ENCODE results near the gene TPCN1. TPM values are rescaled to one million over a fixed set of nuclear protein-coding genes. Genes with fewer than 3 reads are reported as not detected.

The TPCN1 gene
- total RNA-seq, 8 experiments from 2014 or later: 2.7 to 39.8 (median 11.2) TPM

DNA sequence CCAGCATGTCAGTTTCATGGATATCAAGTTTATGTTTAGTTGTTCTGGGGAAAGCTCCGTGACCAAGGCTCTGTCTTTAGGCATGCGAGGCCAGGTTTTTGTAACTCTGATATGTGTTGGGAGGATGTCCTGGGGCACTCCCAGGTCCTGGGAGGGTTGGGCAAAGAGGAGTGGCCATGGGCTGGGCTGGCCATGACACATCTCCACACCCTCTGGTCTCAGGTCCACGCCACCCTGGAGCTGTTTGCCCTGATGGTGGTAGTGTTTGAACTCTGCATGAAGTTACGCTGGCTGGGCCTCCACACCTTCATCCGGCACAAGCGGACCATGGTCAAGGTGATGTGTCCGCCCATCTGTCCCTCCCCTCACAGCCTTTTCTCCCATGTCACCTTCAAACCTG, 46.4 kb downstream of the TPCN1 start:
- in situ Hi-C loops (cut with MboI; ENCODE audit: low pct_unique_long_range_greater_than_20kb in 2 of 9, low sequenced_read_pairs in 9 of 9, unreplicated experiment in 9 of 9): no loop called here
- peaks cover 7 to 8% of the 10 kb centered on the region in 2 donors for H3K4me1 ChIP-seq (replicated peaks in 1 of 2)
- ATAC-seq (replicated peaks in 6 of 8): peak in 2 of 8 experiments; percentile 12 to 20

GRCh38 chr12:113268136-113268535, 46.9 kb downstream of the TPCN1 start:
- WGBS, 10 experiments: 85 to 100% (median 100%) methylated on average over 1 to 6 of the region's 12 CpGs; no CpG with 5 or more reads in 3 of the 10 experiments
- H3K4me1 ChIP-seq (replicated peaks in 1 of 2): peaks cover 7 to 11% of the 10 kb centered on the region in 2 donors
- no peak overlapping the region for H3K4me3 ChIP-seq
- no peak overlapping the region for H3K27ac ChIP-seq
- ATAC-seq (replicated peaks in 6 of 8): no peak
- in situ Hi-C loops (cut with MboI; ENCODE audit: low pct_unique_long_range_greater_than_20kb in 2 of 9, low sequenced_read_pairs in 9 of 9, unreplicated experiment in 9 of 9): no loop called here

More for the DNA sequence above, 46.4 kb downstream of the TPCN1 start:
- H3K4me3 ChIP-seq: no peak overlapping the region
- no peak overlapping the region for H3K27ac ChIP-seq
- 46 to 100% (median 95%) methylated on average over 1 to 3 of the region's 7 CpGs; no CpG with 5 or more reads in 3 of the 10 experiments for WGBS, 10 experiments

GRCh38 chr12:113268621-113269020, 47.4 kb downstream of the TPCN1 start:
- no peak overlapping the region for H3K27ac ChIP-seq
- WGBS, 10 experiments: 80 to 100% (median 100%) methylated on average over 1 to 10 of the region's 19 CpGs; no CpG with 5 or more reads in 6 of the 10 experiments
- in situ Hi-C loops (cut with MboI; ENCODE audit: low pct_unique_long_range_greater_than_20kb in 2 of 9, low sequenced_read_pairs in 9 of 9, unreplicated experiment in 9 of 9): no loop called here
- no peak overlapping the region for H3K4me3 ChIP-seq
- ATAC-seq (replicated peaks in 6 of 8): no peak
- H3K4me1 ChIP-seq (replicated peaks in 1 of 2): peaks cover 7 to 11% of the 10 kb centered on the region in 2 donors

GRCh38 chr12:113269257-113269943, 48.1 kb downstream of the TPCN1 start:
- no peak for ATAC-seq (replicated peaks in 6 of 8)
- Histone ChIP-seq H3K4me1 (replicated peaks in 1 of 2) (peaks cover 7 to 11% of the 10 kb centered on the region in 2 donors), H3K27ac (no peak overlapping the region), H3K4me3 (no peak overlapping the region)
- 40 to 100% (median 80%) methylated on average over 1 to 8 of the region's 12 CpGs; no CpG with 5 or more reads in 3 of the 10 experiments for WGBS, 10 experiments
- in situ Hi-C loops (cut with MboI; ENCODE audit: low pct_unique_long_range_greater_than_20kb in 2 of 9, low sequenced_read_pairs in 9 of 9, unreplicated experiment in 9 of 9): no loop called here

DNA sequence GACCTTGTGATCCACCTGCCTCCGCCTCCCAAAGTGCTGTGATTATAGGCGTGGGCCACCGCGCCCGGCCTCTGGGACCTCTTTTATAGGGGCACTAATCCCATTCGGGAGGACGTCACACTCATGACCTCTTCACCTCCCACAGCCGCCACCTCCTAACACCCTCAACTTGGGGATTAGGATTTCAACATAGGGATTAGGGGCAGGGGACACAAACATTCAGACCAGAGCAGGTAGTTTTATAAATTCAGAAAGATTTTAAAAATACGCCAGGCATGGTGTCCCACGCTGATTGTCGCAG, 49.4 kb downstream of the TPCN1 start:
- WGBS, 10 experiments: 85 to 100% (median 100%) methylated on average over 1 to 4 of the region's 11 CpGs; no CpG with 5 or more reads in 4 of the 10 experiments

DNA sequence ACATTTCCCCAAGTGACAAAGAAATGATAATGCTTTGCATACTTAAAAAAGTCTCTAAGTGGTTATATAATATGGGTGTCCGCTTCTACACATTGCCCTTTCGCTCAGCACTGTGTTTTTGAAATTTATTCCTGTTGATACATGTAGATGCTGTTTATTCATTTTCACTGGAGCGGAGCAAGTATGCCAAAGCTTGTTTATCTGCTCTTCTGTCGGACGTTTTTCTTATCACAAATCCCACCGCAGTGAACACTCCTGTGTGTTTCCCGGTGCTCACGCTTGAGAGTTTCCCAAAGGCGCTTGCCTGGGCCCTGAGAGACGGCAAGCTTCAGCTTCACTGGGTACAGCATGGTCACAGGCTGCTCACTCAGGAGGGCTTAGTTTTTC, 50.2 kb downstream of the TPCN1 start:
- Histone ChIP-seq H3K27ac (no peak overlapping the region), H3K4me3 (no peak overlapping the region), H3K4me1 (replicated peaks in 1 of 2) (peaks cover 12 to 17% of the 10 kb centered on the region in 2 donors)
- no peak for ATAC-seq (replicated peaks in 6 of 8)
- in situ Hi-C loops (cut with MboI; ENCODE audit: low pct_unique_long_range_greater_than_20kb in 2 of 9, low sequenced_read_pairs in 9 of 9, unreplicated experiment in 9 of 9): no loop called here
- 45 to 100% (median 91%) methylated on average over 1 to 10 of the region's 10 CpGs; no CpG with 5 or more reads in 1 of the 10 experiments for WGBS, 10 experiments

More for the DNA sequence above, 49.4 kb downstream of the TPCN1 start:
- Histone ChIP-seq H3K4me3 (no peak overlapping the region), H3K27ac (no peak overlapping the region), H3K4me1 (replicated peaks in 1 of 2) (peaks cover 7 to 11% of the 10 kb centered on the region in 2 donors)
- in situ Hi-C loops (cut with MboI; ENCODE audit: low pct_unique_long_range_greater_than_20kb in 2 of 9, low sequenced_read_pairs in 9 of 9, unreplicated experiment in 9 of 9): no loop called here
- no peak for ATAC-seq (replicated peaks in 6 of 8)

DNA sequence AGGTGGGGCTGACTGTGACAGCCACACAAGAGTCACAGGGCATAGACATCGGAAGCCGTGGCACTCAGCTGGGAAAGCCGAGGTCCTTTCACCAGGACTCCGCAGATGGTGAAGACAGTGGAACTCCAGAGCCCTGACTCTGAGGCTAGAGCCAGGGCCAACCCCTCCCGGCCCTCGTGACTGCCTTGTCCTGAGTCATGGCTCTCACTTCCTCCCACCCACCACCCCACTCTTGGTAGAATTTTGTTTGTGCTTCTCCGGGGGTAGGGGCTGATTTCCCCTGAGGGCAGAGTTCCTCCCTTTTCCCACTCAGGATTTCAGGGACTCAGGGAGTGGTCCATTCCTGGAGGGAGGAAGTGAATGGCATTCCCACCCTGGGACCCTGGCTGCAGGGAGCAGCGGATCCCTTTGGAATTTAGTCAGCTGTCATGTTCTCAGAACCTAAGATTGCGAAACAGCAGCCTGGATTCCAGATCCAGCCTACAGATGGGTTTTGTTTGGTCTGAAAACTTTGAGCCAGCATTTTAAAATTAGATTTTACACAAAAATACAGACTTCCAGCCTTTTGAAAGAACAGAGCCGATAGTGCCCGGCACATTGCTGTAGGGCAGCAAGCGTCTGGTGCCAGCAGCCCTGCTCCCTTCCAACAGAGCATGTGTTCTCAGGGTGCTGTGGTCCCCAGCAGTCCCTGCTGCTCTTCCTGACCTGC, 50.7 kb downstream of the TPCN1 start:
- WGBS, 10 experiments: 0 to 100% (median 58%) methylated on average over 1 to 3 of the region's 12 CpGs; no CpG with 5 or more reads in 6 of the 10 experiments
- Histone ChIP-seq H3K4me3 (no peak overlapping the region), H3K27ac (no peak overlapping the region), H3K4me1 (replicated peaks in 1 of 2) (peaks cover 12 to 21% of the 10 kb centered on the region in 2 donors)
- ATAC-seq (replicated peaks in 6 of 8): peak; percentile 44 to 97 (median 80)
- in situ Hi-C loops (cut with MboI; ENCODE audit: low pct_unique_long_range_greater_than_20kb in 2 of 9, low sequenced_read_pairs in 9 of 9, unreplicated experiment in 9 of 9): no loop called here

DNA sequence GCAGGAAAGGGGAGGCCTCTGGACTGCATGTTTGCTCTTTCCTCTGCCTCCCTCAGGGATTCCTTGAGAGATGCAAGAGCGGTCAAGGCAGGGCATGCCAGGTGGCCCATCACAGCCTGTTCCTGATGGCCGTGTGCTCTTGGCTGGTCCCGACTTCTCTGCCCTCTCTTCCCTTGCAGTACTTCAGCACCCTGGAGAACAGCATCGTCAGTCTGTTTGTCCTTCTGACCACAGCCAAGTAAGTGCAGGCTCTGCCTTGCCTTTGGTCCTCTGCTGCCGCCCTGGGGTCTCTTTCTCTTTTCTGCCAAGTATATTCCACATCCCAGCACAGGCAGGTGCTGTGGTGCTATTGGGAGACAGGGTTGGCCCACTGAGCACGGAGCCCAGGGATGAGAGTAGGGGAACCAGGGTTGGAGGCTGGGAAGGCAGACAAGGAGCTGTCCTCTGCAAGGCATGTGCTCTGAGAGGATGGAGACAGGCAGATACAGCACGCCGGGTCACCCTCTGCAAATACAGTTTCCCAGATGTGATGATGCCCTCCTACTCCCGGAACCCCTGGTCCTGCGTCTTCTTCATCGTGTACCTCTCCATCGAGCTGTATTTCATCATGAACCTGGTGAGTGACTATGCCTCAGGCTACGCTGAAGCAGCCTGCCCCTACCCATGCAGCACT, 51.9 kb downstream of the TPCN1 start:
- 70 to 100% (median 97%) methylated on average over 1 to 7 of the region's 13 CpGs; no CpG with 5 or more reads in 4 of the 10 experiments for WGBS, 10 experiments
- H3K4me1 ChIP-seq (replicated peaks in 1 of 2): peaks cover 12 to 21% of the 10 kb centered on the region in 2 donors
- ATAC-seq (replicated peaks in 6 of 8): no peak
- in situ Hi-C loops (cut with MboI; ENCODE audit: low pct_unique_long_range_greater_than_20kb in 2 of 9, low sequenced_read_pairs in 9 of 9, unreplicated experiment in 9 of 9): no loop called here
- H3K4me3 ChIP-seq: no peak overlapping the region
- H3K27ac ChIP-seq: no peak overlapping the region

- H3K27ac ChIP-seq: no peak overlapping the region
- H3K4me1 ChIP-seq (replicated peaks in 1 of 2): peaks cover 12 to 21% of the 10 kb centered on the region in 2 donors
- no peak for ATAC-seq (replicated peaks in 6 of 8)
- WGBS, 10 experiments: 87 to 100% (median 100%) methylated on average over 1 to 7 of the region's 8 CpGs; no CpG with 5 or more reads in 3 of the 10 experiments
- H3K4me3 ChIP-seq: no peak overlapping the region
- in situ Hi-C loops (cut with MboI; ENCODE audit: low pct_unique_long_range_greater_than_20kb in 2 of 9, low sequenced_read_pairs in 9 of 9, unreplicated experiment in 9 of 9): no loop called here
Observed at GRCh38 chr12:113274848-113275247, 53.6 kb downstream of the TPCN1 start.

DNA sequence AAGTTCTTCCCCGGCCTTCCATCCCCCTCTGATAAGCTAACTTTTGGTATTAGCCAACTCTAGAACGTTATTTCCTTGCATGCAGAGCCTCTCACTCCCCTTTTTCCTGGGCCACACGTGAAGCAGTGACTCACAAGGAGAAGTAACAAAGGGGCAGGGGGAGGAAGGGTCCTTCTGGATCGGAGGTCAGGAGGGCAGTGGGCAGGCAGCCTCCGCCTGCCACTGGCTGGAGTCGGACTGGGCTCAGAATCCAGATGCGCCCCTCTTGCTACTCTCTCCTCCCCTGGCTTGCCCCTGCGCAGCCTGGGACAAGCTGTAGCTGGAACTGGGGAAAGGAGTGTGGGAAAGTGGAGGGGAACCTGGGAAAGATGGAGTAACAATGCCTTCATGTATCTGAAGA, 55.0 kb downstream of the TPCN1 start:
- peak in 3 of 8 experiments; percentile 41 to 47 (median 45) for ATAC-seq (replicated peaks in 6 of 8)
- Histone ChIP-seq H3K4me3 (no peak overlapping the region), H3K27ac (peak overlapping the region in 1 of 2 donors; percentile 17), H3K4me1 (replicated peaks in 1 of 2) (peaks cover 12 to 21% of the 10 kb centered on the region in 2 donors)
- in situ Hi-C loops (cut with MboI; ENCODE audit: low pct_unique_long_range_greater_than_20kb in 2 of 9, low sequenced_read_pairs in 9 of 9, unreplicated experiment in 9 of 9): no loop called here
- 0 to 86% (median 53%) methylated on average over 1 to 5 of the region's 8 CpGs; no CpG with 5 or more reads in 1 of the 10 experiments for WGBS, 10 experiments

GRCh38 chr12:113276946-113277500, 55.8 kb downstream of the TPCN1 start:
- in situ Hi-C loops (cut with MboI; ENCODE audit: low pct_unique_long_range_greater_than_20kb in 2 of 9, low sequenced_read_pairs in 9 of 9, unreplicated experiment in 9 of 9): no loop called here
- peak in 1 of 8 experiments; percentile 6 for ATAC-seq (replicated peaks in 6 of 8)
- WGBS, 10 experiments: 67 to 100% (median 100%) methylated on average over 1 to 8 of the region's 10 CpGs; no CpG with 5 or more reads in 5 of the 10 experiments
- peak overlapping the region in 1 of 2 donors; percentile 17 for H3K27ac ChIP-seq
- peaks cover 11 to 18% of the 10 kb centered on the region in 2 donors for H3K4me1 ChIP-seq (replicated peaks in 1 of 2)
- no peak overlapping the region for H3K4me3 ChIP-seq

DNA sequence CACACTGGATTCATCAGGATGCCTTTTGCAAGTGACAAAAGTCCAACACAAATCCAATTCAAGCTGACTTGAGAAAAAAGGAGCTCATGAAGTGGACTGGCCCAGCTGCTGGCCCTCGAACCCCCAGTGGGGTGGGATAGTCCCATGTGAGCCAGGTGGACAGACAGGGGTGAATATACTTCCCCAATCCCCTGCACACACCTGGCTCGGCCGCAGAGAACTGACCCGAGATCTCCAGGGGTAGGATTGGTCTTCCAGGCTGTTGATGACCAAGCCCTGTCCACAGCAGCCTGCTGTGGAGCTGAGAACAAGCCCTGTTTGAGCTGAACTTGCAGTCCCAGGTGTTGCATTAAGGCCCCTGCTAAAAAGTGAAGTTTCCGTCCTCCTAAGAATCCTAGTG, 56.2 kb downstream of the TPCN1 start:
- H3K27ac ChIP-seq: no peak overlapping the region
- no peak for ATAC-seq (replicated peaks in 6 of 8)
- peaks cover 6 to 14% of the 10 kb centered on the region in 2 donors for H3K4me1 ChIP-seq (replicated peaks in 1 of 2)
- in situ Hi-C loops (cut with MboI; ENCODE audit: low pct_unique_long_range_greater_than_20kb in 2 of 9, low sequenced_read_pairs in 9 of 9, unreplicated experiment in 9 of 9): no loop called here
- no peak overlapping the region for H3K4me3 ChIP-seq
- WGBS, 10 experiments: 20 to 100% (median 80%) methylated on average over 1 to 5 of the region's 5 CpGs; no CpG with 5 or more reads in 2 of the 10 experiments
